ENCODE results near the gene BCL3. TPM values are rescaled to one million over a fixed set of nuclear protein-coding genes. Genes with fewer than 3 reads are reported as not detected.
"Not testable (repeated sequence)": the region's sequence is repeated elsewhere in the genome, so short reads cannot be mapped to it uniquely, and the experiment has no call there.

BCL3 gene
- total RNA-seq, 5 donors from 2014 or later (not counting 1 experiment from before 2014, with no cell fraction given): 18.7 to 103 (median 19.4) TPM

- Histone ChIP-seq H3K27me3 (replicated peaks in 1 of 2; ENCODE audit: control insufficient read depth in 2 of 2, extremely low read depth in 1 of 2, insufficient read depth in 2 of 2, low read length in 1 of 2) (peaks cover 0 to 36% of the 10 kb centered on the region in 2 experiments), H3K9me3 (no peaks in the 10 kb centered on the region), H3K4me3 (ENCODE audit: control insufficient read depth in 1 of 2, extremely low read depth in 1 of 2, low read length in 1 of 2) (no peak within 1 kb of the TSS), H3K4me1 (ENCODE audit: control insufficient read depth in 1 of 2, extremely low read depth in 1 of 2, insufficient read depth in 2 of 2, low read length in 2 of 2) (peaks cover 0 to 4% of the 10 kb centered on the region in 2 experiments), H3K27ac (ENCODE audit: low read length) (no peak within 1 kb of the TSS), H3K36me3 (ENCODE audit: control insufficient read depth in 2 of 2, extremely low read depth in 1 of 2, insufficient read depth in 1 of 2, low read length in 1 of 2) (no peaks in the 10 kb centered on the region)
- ChIA-PET CTCF (interaction anchor here in 1 of 2 donors (0.6 kb wide), 1 partner anchor 10 kb away, joined by 3 read pairs; no protein-coding TSS in a partner anchor), POLR2A (no interaction called here)
- H3K27me3 Mint-ChIP-seq: peaks cover 0 to 3% of the 10 kb centered on the region in 2 donors
- H3K4me1 Mint-ChIP-seq: no peaks in the 10 kb centered on the region
- no peaks in the 10 kb centered on the region for H3K36me3 Mint-ChIP-seq
- 37% methylated on average over 44 of the region's 47 CpGs for WGBS (ENCODE audit: insufficient coverage)
- ATAC-seq (replicated peaks in 1 of 4) (peak in 1 of 4 experiments; percentile 40), DNase-seq (no peak)
- no peaks in the 10 kb centered on the region for H3K9me3 Mint-ChIP-seq
- no peak within 1 kb of the TSS for H3K27ac Mint-ChIP-seq
- no peak within 1 kb of the TSS for H3K4me3 Mint-ChIP-seq
Observed at GRCh38 chr19:44777715-44778347, 29.3 kb downstream of the BCL3 start, which contains the start of gene CBLC. Gene CBLC, plus strand, starts transcription at chr19:44777890. Its CDS starts 42 bp downstream, at chr19:44777932.

GRCh38 chr19:44779150-44779549 is 30.6 kb downstream of the BCL3 start:
- H3K27ac Mint-ChIP-seq: no peak overlapping the region
- Histone ChIP-seq H3K9me3 (no peaks in the 10 kb centered on the region), H3K27me3 (replicated peaks in 1 of 2; ENCODE audit: control insufficient read depth in 2 of 2, extremely low read depth in 1 of 2, insufficient read depth in 2 of 2, low read length in 1 of 2) (peaks cover 0 to 40% of the 10 kb centered on the region in 2 experiments), H3K36me3 (ENCODE audit: control insufficient read depth in 2 of 2, extremely low read depth in 1 of 2, insufficient read depth in 1 of 2, low read length in 1 of 2) (no peaks in the 10 kb centered on the region), H3K4me1 (ENCODE audit: control insufficient read depth in 1 of 2, extremely low read depth in 1 of 2, insufficient read depth in 2 of 2, low read length in 2 of 2) (peaks cover 0 to 5% of the 10 kb centered on the region in 2 experiments), H3K4me3 (ENCODE audit: control insufficient read depth in 1 of 2, extremely low read depth in 1 of 2, low read length in 1 of 2) (no peak overlapping the region), H3K27ac (ENCODE audit: low read length) (no peak overlapping the region)
- WGBS (ENCODE audit: insufficient coverage): 100% methylated on average over 2 of the region's 2 CpGs
- H3K36me3 Mint-ChIP-seq: no peaks in the 10 kb centered on the region
- DNase-seq (no peak), ATAC-seq (replicated peaks in 1 of 4) (no peak)
- POLR2A ChIA-PET: no interaction called here
- H3K4me1 Mint-ChIP-seq: peaks cover under 1 to 2% (median under 1%) of the 10 kb centered on the region in 3 donors
- peaks cover under 1 to 4% of the 10 kb centered on the region in 2 donors for H3K27me3 Mint-ChIP-seq
- H3K4me3 Mint-ChIP-seq: no peak overlapping the region
- no peaks in the 10 kb centered on the region for H3K9me3 Mint-ChIP-seq
- CTCF ChIA-PET: interaction anchor here in 1 of 2 donors (0.6 kb wide), 1 partner anchor 13 kb away, joined by 3 read pairs; no protein-coding TSS in a partner anchor

GRCh38 chr19:44781694-44782093 is 33.2 kb downstream of the BCL3 start:
- 88% methylated on average over 2 of the region's 2 CpGs for WGBS (ENCODE audit: insufficient coverage)
- DNase-seq; H3K27ac Mint-ChIP-seq; H3K4me3 Mint-ChIP-seq; POLR2A ChIA-PET; H3K27ac ChIP-seq (ENCODE audit: low read length); H3K36me3 Mint-ChIP-seq; H3K27me3 Mint-ChIP-seq; H3K36me3 ChIP-seq (ENCODE audit: control insufficient read depth in 2 of 2, extremely low read depth in 1 of 2, insufficient read depth in 1 of 2, low read length in 1 of 2); H3K9me3 Mint-ChIP-seq; H3K4me3 ChIP-seq (ENCODE audit: control insufficient read depth in 1 of 2, extremely low read depth in 1 of 2, low read length in 1 of 2); ATAC-seq (replicated peaks in 1 of 4); CTCF ChIA-PET; H3K4me1 Mint-ChIP-seq; H3K9me3 ChIP-seq: not testable (repeated sequence)
- Histone ChIP-seq H3K4me1 (ENCODE audit: control insufficient read depth in 1 of 2, extremely low read depth in 1 of 2, insufficient read depth in 2 of 2, low read length in 2 of 2) (peaks cover 0 to 11% of the 10 kb centered on the region in 2 experiments), H3K27me3 (replicated peaks in 1 of 2; ENCODE audit: control insufficient read depth in 2 of 2, extremely low read depth in 1 of 2, insufficient read depth in 2 of 2, low read length in 1 of 2) (peaks cover 0 to 42% of the 10 kb centered on the region in 2 experiments)

- peaks cover 0 to 11% of the 10 kb centered on the region in 2 experiments for H3K4me1 ChIP-seq (ENCODE audit: control insufficient read depth in 1 of 2, extremely low read depth in 1 of 2, insufficient read depth in 2 of 2, low read length in 2 of 2)
- H3K9me3 ChIP-seq: no peaks in the 10 kb centered on the region
- ChIA-PET POLR2A (no interaction called here), CTCF (no interaction called here)
- peaks cover 0 to 39% of the 10 kb centered on the region in 2 experiments for H3K27me3 ChIP-seq (replicated peaks in 1 of 2; ENCODE audit: control insufficient read depth in 2 of 2, extremely low read depth in 1 of 2, insufficient read depth in 2 of 2, low read length in 1 of 2)
- H3K27ac ChIP-seq (ENCODE audit: low read length): no peak overlapping the region
- DNase-seq (no peak), ATAC-seq (replicated peaks in 1 of 4) (no peak)
- Mint-ChIP-seq H3K9me3 (no peaks in the 10 kb centered on the region), H3K27me3 (peaks cover 3 to 6% of the 10 kb centered on the region in 2 donors), H3K4me1 (peaks cover 4 to 8% (median 4%) of the 10 kb centered on the region in 3 donors), H3K36me3 (no peaks in the 10 kb centered on the region), H3K4me3 (no peak overlapping the region), H3K27ac (no peak overlapping the region)
- 80% methylated on average over 1 of the region's 5 CpGs for WGBS (ENCODE audit: insufficient coverage)
- H3K36me3 ChIP-seq (ENCODE audit: control insufficient read depth in 2 of 2, extremely low read depth in 1 of 2, insufficient read depth in 1 of 2, low read length in 1 of 2): no peaks in the 10 kb centered on the region
- no peak overlapping the region for H3K4me3 ChIP-seq (ENCODE audit: control insufficient read depth in 1 of 2, extremely low read depth in 1 of 2, low read length in 1 of 2)
Observed at GRCh38 chr19:44782729-44783128, 34.2 kb downstream of the BCL3 start.

- H3K4me1 Mint-ChIP-seq: peaks cover 4 to 8% (median 4%) of the 10 kb centered on the region in 3 donors
- DNase-seq: no peak
- peaks cover 0 to 36% of the 10 kb centered on the region in 2 experiments for H3K27me3 ChIP-seq (replicated peaks in 1 of 2; ENCODE audit: control insufficient read depth in 2 of 2, extremely low read depth in 1 of 2, insufficient read depth in 2 of 2, low read length in 1 of 2)
Observed at GRCh38 chr19:44783545-44783944, 35.0 kb downstream of the BCL3 start.

GRCh38 chr19:44785271-44785670 is 36.8 kb downstream of the BCL3 start:
- no peak overlapping the region for H3K27ac Mint-ChIP-seq
- Histone ChIP-seq H3K4me1 (ENCODE audit: control insufficient read depth in 1 of 2, extremely low read depth in 1 of 2, insufficient read depth in 2 of 2, low read length in 2 of 2) (peaks cover 0 to 7% of the 10 kb centered on the region in 2 experiments), H3K27me3 (replicated peaks in 1 of 2; ENCODE audit: control insufficient read depth in 2 of 2, extremely low read depth in 1 of 2, insufficient read depth in 2 of 2, low read length in 1 of 2) (peaks cover 0 to 27% of the 10 kb centered on the region in 2 experiments), H3K27ac (ENCODE audit: low read length) (no peak overlapping the region), H3K4me3 (ENCODE audit: control insufficient read depth in 1 of 2, extremely low read depth in 1 of 2, low read length in 1 of 2) (no peak overlapping the region), H3K36me3 (ENCODE audit: control insufficient read depth in 2 of 2, extremely low read depth in 1 of 2, insufficient read depth in 1 of 2, low read length in 1 of 2) (no peaks in the 10 kb centered on the region), H3K9me3 (no peaks in the 10 kb centered on the region)
- no peak for DNase-seq
- H3K27me3 Mint-ChIP-seq: peaks cover 2 to 3% of the 10 kb centered on the region in 2 donors
- H3K4me3 Mint-ChIP-seq: no peak overlapping the region
- WGBS (ENCODE audit: insufficient coverage): 80% methylated on average over 1 of the region's 3 CpGs
- H3K36me3 Mint-ChIP-seq: no peaks in the 10 kb centered on the region
- no peak for ATAC-seq (replicated peaks in 1 of 4)
- peaks cover 4 to 8% (median 4%) of the 10 kb centered on the region in 3 donors for H3K4me1 Mint-ChIP-seq
- H3K9me3 Mint-ChIP-seq: no peaks in the 10 kb centered on the region
- ChIA-PET CTCF (interaction anchor here in 1 of 2 donors (1.0 to 1.5 kb wide), 3 partner anchors 11 to 61 kb away, joined by 3 to 10 read pairs (median 4); partner anchors contain the start of gene NECTIN2), POLR2A (no interaction called here)

More at GRCh38 chr19:44783545-44783944, 35.0 kb downstream of the BCL3 start:
- Mint-ChIP-seq H3K4me3 (no peak overlapping the region), H3K36me3 (no peaks in the 10 kb centered on the region), H3K27ac (no peak overlapping the region), H3K27me3 (peaks cover 3 to 6% of the 10 kb centered on the region in 2 donors), H3K9me3 (no peaks in the 10 kb centered on the region)
- ChIA-PET CTCF (interaction anchor here in 1 of 2 donors (1.5 kb wide), 2 partner anchors 9 to 13 kb away, joined by 3 to 10 read pairs; no protein-coding TSS in a partner anchor), POLR2A (no interaction called here)
- 80% methylated on average over 2 of the region's 4 CpGs for WGBS (ENCODE audit: insufficient coverage)
- Histone ChIP-seq H3K4me1 (ENCODE audit: control insufficient read depth in 1 of 2, extremely low read depth in 1 of 2, insufficient read depth in 2 of 2, low read length in 2 of 2) (peaks cover 0 to 7% of the 10 kb centered on the region in 2 experiments), H3K4me3 (ENCODE audit: control insufficient read depth in 1 of 2, extremely low read depth in 1 of 2, low read length in 1 of 2) (no peak overlapping the region), H3K36me3 (ENCODE audit: control insufficient read depth in 2 of 2, extremely low read depth in 1 of 2, insufficient read depth in 1 of 2, low read length in 1 of 2) (no peaks in the 10 kb centered on the region), H3K27ac (ENCODE audit: low read length) (no peak overlapping the region), H3K9me3 (no peaks in the 10 kb centered on the region)
- ATAC-seq (replicated peaks in 1 of 4): no peak

All from T-cell (primary cell).